Fibroblast of peridontal ligament (primary cell): ENCODE results near the gene KCNMB1.

Experiments
- DNase-seq: peaks from one replicate; pipeline ENCODE4 v3.0.0-alpha.2; 2010; ENCODE audit errors: extremely low read depth

Gene KCNMB1

GRCh38 chr5:170388818-170389549 lies at the start of gene KCNMB1:
Gene KCNMB1, minus strand, starts transcription at chr5:170389367. Its CDS starts 3,920 bp downstream, at chr5:170385447.
- DNase-seq: no peak

DNA sequence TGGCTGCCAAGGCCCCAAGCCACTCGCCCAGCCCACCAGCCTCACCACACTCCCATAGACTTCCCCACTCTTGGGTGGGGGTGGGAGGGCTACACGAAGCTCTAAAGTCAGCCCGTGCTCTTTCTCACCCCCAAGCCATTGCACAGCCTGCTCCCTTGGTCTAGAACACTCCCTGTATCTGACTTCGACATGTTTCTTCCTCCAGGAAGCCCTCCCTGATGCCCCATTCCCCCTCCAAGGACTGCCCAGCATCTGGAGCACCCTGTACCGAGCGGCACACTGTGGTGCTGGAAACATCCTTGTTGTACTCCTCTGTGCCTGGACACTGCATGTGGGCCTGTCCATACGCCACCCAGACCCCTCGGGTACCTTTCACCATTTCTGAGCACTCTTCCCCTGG lies 49.4 kb upstream of the KCNMB1 start:
- DNase-seq: no peak

- DNase-seq: no peak
These were observed 48.6 kb upstream of the KCNMB1 start for GRCh38 chr5:170437621-170438375.

- no peak for DNase-seq
These were observed 47.2 kb upstream of the KCNMB1 start for GRCh38 chr5:170436335-170436734.

- peak; percentile 46 for DNase-seq
These were observed 45.9 kb upstream of the KCNMB1 start for GRCh38 chr5:170434966-170435605.

GRCh38 chr5:170432669-170433068 lies 43.5 kb upstream of the KCNMB1 start:
- DNase-seq: no peak

GRCh38 chr5:170431571-170431970 lies 42.4 kb upstream of the KCNMB1 start:
- DNase-seq: no peak

GRCh38 chr5:170430866-170431437 lies 41.8 kb upstream of the KCNMB1 start:
- no peak for DNase-seq

DNA sequence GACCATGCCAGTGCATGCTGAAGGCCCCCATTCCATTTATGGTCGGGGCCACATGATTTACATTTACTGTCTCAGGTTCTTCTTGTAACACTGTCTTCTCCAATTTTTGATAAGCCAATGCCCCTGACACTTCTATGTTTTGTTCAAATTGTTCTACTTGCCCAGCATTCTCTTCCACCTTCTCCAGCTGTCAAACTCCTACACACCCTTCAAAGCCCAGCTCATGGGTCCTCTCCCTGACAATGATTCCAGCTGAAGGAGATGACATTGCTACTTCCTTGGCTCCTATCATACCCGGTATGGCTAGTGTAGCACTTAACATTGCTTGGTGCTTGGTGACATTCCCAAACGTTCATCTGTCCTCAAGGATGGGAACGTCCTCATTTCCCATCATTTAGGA lies 41.1 kb upstream of the KCNMB1 start:
- DNase-seq: no peak

- DNase-seq: no peak
These were observed 39.8 kb upstream of the KCNMB1 start for GRCh38 chr5:170429014-170429413.

DNA sequence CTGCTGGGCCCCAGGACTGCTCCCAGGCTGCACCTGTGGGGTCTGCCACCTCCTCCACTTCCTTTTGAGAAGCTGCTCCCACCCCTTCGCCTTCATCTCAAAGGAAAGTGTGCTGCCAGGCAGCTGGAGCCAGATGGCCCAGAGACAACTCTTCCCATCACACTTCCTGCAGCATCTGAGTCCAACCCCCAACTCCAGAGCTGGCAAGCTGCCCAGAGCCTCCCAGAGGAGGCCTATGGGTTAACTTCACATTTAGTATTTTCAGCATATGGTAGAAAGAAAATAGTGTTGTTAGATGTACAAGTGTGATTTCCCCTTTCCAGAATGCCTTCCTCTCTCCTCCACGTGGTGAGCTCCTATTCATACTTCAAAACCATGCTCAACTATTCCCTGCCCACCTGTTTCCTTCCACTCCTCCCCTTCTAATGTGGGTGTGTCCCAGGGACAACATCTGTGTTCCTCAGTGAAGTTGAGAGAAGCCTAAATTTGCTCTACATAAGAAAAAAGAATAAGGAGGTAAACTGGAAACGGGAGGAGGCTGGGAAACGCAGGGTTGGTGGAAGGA lies 38.6 kb upstream of the KCNMB1 start:
- DNase-seq: no peak

DNA sequence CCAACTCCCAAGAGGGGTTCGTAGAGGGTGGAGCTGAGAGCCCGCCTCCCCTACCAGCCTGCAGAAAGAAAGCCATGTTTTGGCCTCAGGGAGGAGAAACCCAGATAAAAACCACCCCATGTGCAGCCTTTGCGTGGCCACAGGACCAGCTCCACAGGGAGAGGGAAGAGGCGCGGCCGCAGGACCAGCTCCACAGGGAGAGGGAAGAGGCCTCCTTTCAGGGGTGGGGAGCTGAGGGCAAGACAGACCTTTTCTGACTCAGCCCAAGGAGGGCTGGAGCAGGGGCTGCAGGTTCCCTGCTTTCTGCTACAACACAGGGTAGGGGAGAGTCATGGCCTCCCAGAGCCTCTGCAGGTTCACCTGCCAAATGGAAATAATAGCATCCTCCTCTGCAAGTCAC lies 37.6 kb upstream of the KCNMB1 start:
- DNase-seq: no peak

DNA sequence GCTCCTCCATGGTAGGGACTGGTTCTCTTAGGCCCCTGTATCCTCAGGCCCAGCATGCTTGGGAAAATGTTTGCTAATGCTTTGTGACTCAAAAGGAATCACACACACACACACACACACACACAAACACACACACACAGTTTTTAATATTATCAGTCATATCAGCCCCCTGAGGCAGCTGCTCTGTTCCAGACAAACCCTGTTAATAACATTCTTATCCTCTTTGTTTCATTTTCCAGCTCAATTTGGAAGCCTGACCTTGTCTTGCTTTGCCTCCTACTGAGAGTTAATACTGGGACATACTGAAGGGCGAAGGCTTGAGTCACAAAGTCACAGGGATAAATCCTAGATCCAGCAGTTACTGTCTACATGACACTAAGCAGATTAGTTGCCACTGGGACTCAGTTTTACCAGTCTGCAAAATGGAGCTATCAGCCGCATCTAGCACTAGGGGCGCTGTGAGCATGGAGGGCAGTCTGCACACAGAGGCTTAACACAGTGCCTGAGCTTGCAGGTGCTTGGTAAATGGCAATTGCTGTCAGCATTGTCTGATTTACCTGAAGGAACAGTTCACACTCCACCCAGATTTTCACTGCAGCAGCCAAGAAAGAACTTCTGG lies 37.1 kb upstream of the KCNMB1 start:
- no peak for DNase-seq

- DNase-seq: no peak
These were observed 36.6 kb upstream of the KCNMB1 start for GRCh38 chr5:170425731-170426130.

- DNase-seq: no peak
These were observed 35.5 kb upstream of the KCNMB1 start for GRCh38 chr5:170424629-170425028.

DNA sequence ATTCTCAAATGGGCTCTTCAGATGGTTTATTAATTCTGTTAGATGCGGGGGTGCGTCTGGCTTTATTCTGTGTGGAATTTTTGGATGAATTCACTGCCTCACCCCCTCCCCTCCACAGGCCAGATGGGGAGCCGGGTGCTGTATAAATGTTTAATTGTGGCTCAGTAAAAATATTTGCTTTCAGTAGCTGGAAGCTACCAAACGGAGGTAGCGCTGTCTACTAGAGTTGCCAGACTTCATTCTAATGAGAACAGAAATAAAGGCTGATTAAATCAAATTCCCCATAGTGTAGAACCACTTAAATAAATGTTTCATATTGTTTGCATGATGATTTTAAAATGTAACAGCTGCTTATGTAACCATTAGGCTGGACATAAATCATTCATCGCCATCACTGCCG lies 34.5 kb upstream of the KCNMB1 start:
- no peak for DNase-seq

- DNase-seq: no peak
These were observed 32.7 kb upstream of the KCNMB1 start for GRCh38 chr5:170421826-170422225.

GRCh38 chr5:170420806-170421412 lies 31.7 kb upstream of the KCNMB1 start:
- DNase-seq: peak; percentile 66

- no peak for DNase-seq
These were observed 30.5 kb upstream of the KCNMB1 start for GRCh38 chr5:170419643-170420042.

- no peak for DNase-seq
These were observed 29.6 kb upstream of the KCNMB1 start for GRCh38 chr5:170418736-170419135.

GRCh38 chr5:170416526-170416925 lies 27.4 kb upstream of the KCNMB1 start:
- no peak for DNase-seq
